Activated CD8-positive, alpha-beta T cell treated with anti-CD3 and anti-CD28 coated beads, Interleukin-2, amount 10 ng/mL, durations not matched to agents 7 days and 5 days (primary cell): ENCODE results near the gene GLRA3. TPM values are rescaled to one million over a fixed set of nuclear protein-coding genes. Genes with fewer than 3 reads are reported as not detected.

Source experiments
- ATAC-seq: fragments of 150-1000 bp; cut with Tn5 transposase; one replicate; pipeline ENCODE4 v1.10.0; 2021; ENCODE audit warnings: moderate library complexity
- CTCF ChIA-PET: fragments of 350-600 bp; sonication (Branson Sonifier 250); formaldehyde crosslinking; loops from one replicate; lab custom pipeline; 2021; ENCODE audit warnings: antibody characterized with exemption; lab: Charles Lee
- POLR2A ChIA-PET: fragments of 350-600 bp; sonication (Branson Sonifier 250); formaldehyde crosslinking; loops from one replicate; lab custom pipeline; 2021; ENCODE audit warnings: antibody characterized with exemption; lab: Charles Lee
- DNase-seq: peaks from one replicate; pipeline ENCODE4 v3.0.0-alpha.2; 2020
- H3K27ac Mint-ChIP-seq: one replicate; pipeline ENCODE4 v1.8.0; 2021; ENCODE audit warnings: mild to moderate bottlenecking, mixed read lengths
- H3K27me3 Mint-ChIP-seq: one replicate; pipeline ENCODE4 v1.8.0; 2021; ENCODE audit warnings: low read depth, mixed read lengths
- H3K36me3 Mint-ChIP-seq: one replicate; pipeline ENCODE4 v1.8.0; 2021; ENCODE audit warnings: low read depth, mixed read lengths
- H3K4me1 Mint-ChIP-seq: one replicate; pipeline ENCODE4 v1.8.0; 2021; ENCODE audit warnings: low read depth, mixed read lengths
- H3K4me3 Mint-ChIP-seq: one replicate; pipeline ENCODE4 v1.8.0; 2021; ENCODE audit warnings: mild to moderate bottlenecking, mixed read lengths
- H3K9me3 Mint-ChIP-seq: one replicate; pipeline ENCODE4 v1.8.0; 2022; ENCODE audit warnings: mixed read lengths; ENCODE audit not compliant: insufficient read depth
- total RNA-seq, 2 experiments: library from RNA; stranded (reverse); gene quantifications; one replicate each; pipeline ENCODE4 v1.2.3, GENCODE V29; 2021

GLRA3 gene
- total RNA-seq, 2 experiments from 2014 or later = not detected

DNA sequence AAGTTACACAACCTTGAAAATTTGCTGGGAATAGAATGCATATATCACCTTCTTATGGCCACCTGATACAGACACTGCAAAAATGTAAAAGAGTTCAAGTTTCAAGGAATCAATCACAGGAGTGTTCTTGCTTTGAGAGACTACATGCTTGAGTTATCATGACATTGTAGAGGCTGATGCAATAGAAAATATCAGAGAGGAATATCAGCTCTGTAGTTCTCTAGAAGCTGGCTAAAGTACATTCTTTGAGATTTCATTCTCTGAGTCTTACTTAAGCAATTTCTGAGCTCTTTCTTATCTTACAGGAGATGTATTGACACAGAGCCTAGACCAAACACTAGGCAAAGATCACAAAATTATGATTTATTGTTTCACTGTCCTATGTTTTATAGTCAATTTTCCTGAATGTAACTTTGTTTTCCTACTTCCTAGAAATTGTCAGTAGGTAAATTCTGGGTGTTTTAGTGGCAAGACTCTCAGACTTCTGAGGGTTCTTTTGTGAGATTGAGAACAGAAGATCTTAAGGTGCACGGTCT is 154.7 kb downstream of the GLRA3 start:
- ChIA-PET POLR2A (no interaction called here), CTCF (interaction anchor here (1.5 kb wide), 1 partner anchor 40 kb away, joined by 3 read pairs; no protein-coding TSS in a partner anchor)
- ATAC-seq = no peak
- Mint-ChIP-seq H3K27ac (no peak overlapping the region), H3K27me3 (peaks cover 2% of the 10 kb centered on the region), H3K36me3 (no peaks in the 10 kb centered on the region), H3K4me3 (no peak overlapping the region), H3K4me1 (no peaks in the 10 kb centered on the region), H3K9me3 (no peaks in the 10 kb centered on the region)
- no peak for DNase-seq

DNA sequence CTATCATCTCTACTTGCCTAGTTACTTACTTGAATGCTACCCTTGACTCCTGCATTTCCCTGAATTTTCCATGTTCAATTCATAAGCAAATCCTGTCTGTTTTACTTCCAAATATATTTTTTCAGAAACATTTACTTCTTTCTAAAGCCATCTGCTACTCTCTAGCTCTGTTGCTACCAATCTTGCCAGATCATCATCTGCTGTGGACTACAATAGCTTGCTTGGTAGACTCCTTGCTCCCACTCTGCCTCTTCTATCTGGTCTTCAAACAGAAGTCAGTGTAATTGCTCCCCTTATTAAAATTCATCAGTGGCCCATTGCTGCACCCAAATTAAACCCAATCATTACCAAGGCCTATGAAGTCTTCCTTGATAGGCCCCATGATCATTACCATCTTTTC is 155.2 kb downstream of the GLRA3 start:
- Mint-ChIP-seq H3K36me3 (no peaks in the 10 kb centered on the region), H3K27ac (no peak overlapping the region), H3K27me3 (peaks cover 2% of the 10 kb centered on the region), H3K9me3 (no peaks in the 10 kb centered on the region), H3K4me3 (no peak overlapping the region), H3K4me1 (no peaks in the 10 kb centered on the region)
- ChIA-PET POLR2A (no interaction called here), CTCF (no interaction called here)
- no peak for DNase-seq
- ATAC-seq = no peak

DNA sequence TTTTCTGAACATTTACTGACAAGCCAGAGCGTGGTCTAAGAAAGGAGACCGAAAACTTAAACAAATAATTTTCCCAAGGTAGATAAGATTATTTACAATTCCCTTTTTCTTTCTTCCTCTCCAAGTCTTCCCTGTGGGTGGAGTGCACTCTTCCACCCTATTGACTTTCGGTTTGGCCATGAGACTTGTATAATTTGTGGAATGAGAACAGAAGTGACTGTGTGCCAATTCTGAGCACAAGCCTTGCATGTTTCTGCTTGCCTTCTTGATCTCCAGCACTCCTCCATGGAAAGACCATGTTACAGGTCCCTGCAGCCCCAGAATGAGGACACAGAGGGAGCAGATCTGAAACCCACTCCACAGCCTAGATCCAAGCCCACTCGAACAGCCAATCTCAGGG is 156.8 kb downstream of the GLRA3 start:
- POLR2A ChIA-PET = no interaction called here
- H3K9me3 Mint-ChIP-seq = no peaks in the 10 kb centered on the region
- H3K36me3 Mint-ChIP-seq = no peaks in the 10 kb centered on the region
- CTCF ChIA-PET = no interaction called here
- peaks cover 2% of the 10 kb centered on the region for H3K27me3 Mint-ChIP-seq
- no peak overlapping the region for H3K4me3 Mint-ChIP-seq
- ATAC-seq = no peak
- DNase-seq = no peak
- no peaks in the 10 kb centered on the region for H3K4me1 Mint-ChIP-seq
- H3K27ac Mint-ChIP-seq = no peak overlapping the region

DNA sequence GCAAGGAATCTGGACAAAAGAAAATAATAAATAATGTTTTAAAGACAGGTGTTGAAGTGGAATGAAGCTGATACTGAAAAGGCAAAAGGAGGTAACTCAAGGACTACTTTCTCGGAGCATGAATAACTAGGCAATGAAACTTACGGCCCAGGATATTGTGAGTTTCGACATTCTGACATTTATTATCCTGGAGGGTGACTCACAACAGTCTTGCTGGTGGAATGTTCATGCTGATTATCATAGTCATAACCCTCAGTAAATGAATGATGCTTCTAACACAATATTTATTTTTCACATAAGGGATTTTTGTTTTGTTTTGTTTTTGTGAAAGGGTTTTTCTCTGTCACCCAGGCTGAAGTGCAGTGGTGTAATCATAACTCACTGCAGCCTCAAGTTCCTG is 159.8 kb downstream of the GLRA3 start:
- Mint-ChIP-seq H3K4me1 (no peaks in the 10 kb centered on the region), H3K27ac (no peak overlapping the region), H3K36me3 (no peaks in the 10 kb centered on the region), H3K9me3 (no peaks in the 10 kb centered on the region), H3K4me3 (no peak overlapping the region), H3K27me3 (no peaks in the 10 kb centered on the region)
- POLR2A ChIA-PET = no interaction called here
- ATAC-seq = no peak
- CTCF ChIA-PET = interaction anchor here (0.9 kb wide), 1 partner anchor 16 kb away, joined by 3 read pairs; no protein-coding TSS in a partner anchor
- DNase-seq = no peak

DNA sequence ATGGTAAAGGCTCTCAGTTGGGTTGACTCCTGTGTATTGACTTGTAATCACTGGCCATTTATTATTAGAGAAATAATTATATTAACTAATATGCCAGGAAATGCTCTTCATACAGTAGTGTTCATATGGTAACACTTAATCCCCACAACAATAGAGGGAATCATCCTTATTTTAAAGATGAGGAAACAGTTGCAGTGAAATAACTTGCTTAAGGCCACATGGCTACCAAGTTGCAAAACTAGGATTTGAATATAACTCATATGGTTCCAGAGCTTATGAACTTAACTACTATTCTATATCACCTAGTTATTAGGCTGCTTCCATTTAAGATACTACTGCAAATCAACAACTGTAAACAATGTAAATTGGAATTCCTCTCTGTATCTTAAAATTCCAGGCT is 163.2 kb downstream of the GLRA3 start:
- DNase-seq (no peak), ATAC-seq (no peak)
- Mint-ChIP-seq H3K4me1 (no peaks in the 10 kb centered on the region), H3K4me3 (no peak overlapping the region), H3K9me3 (no peaks in the 10 kb centered on the region), H3K27me3 (no peaks in the 10 kb centered on the region), H3K27ac (no peak overlapping the region), H3K36me3 (no peaks in the 10 kb centered on the region)
- POLR2A ChIA-PET = no interaction called here
- CTCF ChIA-PET = no interaction called here

DNA sequence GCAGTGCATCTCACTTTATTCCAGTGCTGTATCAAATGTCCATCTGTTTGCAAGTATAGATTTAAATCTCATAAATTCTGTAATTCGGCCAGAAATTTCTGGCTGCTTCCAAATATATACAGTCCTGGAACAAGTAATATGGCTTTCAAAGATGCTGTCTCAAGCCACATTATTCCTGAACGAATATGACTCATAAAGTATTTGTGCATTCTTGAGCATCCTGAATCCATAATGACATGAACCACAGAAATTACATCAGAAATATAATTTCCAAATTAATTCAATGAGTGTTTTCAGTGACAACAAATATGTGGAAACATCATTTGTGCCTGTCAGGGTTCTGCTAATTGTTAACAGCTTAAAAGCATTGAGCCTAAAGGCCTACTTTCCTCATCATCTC is 165.8 kb downstream of the GLRA3 start:
- POLR2A ChIA-PET = no interaction called here
- DNase-seq (no peak), ATAC-seq (no peak)
- Mint-ChIP-seq H3K4me3 (no peak overlapping the region), H3K4me1 (no peaks in the 10 kb centered on the region), H3K36me3 (no peaks in the 10 kb centered on the region), H3K9me3 (no peaks in the 10 kb centered on the region), H3K27ac (no peak overlapping the region), H3K27me3 (no peaks in the 10 kb centered on the region)
- CTCF ChIA-PET = no interaction called here

DNA sequence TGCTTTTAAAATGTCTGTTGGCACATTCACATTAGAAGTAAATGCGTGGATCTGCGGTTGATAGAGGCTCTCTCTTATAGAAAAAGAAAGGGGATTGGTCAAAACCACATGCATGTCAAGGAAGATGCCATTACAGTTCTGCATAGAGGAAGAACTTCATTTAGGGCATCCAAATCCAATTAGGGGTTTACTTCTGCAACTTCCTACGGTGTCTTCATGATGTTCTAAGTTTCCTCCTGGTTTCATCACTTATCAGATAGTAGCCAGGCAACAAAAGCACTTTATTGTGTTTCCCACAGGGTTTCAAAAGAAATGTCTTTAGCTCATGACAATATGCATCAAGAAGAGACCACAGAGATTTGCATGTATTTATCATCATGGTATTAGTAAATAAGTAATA is 170.8 kb downstream of the GLRA3 start:
- CTCF ChIA-PET = interaction anchor here (1.5 kb wide), 1 partner anchor 10 kb away, joined by 4 read pairs; no protein-coding TSS in a partner anchor
- POLR2A ChIA-PET = no interaction called here
- no peak overlapping the region for H3K4me3 Mint-ChIP-seq
- no peaks in the 10 kb centered on the region for H3K27me3 Mint-ChIP-seq
- no peak overlapping the region for H3K27ac Mint-ChIP-seq
- DNase-seq = no peak
- no peaks in the 10 kb centered on the region for H3K4me1 Mint-ChIP-seq
- no peaks in the 10 kb centered on the region for H3K36me3 Mint-ChIP-seq
- H3K9me3 Mint-ChIP-seq = no peaks in the 10 kb centered on the region
- ATAC-seq = no peak

DNA sequence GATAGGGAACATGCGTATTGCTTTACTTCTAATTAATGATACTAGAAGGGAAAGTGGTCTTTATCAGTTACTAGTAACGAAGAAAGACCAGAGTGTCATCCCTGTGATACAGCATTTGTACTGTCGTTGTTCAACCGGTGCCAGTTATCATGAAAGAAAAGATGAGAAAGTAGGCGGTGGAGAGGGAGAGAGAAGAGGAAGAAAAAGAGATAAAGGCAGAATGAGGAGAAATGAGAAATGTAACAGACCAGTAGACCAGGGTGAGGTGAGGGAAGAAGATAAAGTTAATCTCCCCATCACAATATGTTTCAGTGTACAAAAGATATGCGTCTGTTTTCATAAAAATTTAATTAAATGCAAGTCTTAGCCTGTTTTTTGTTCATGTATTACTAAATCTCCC is 171.6 kb downstream of the GLRA3 start:
- Mint-ChIP-seq H3K9me3 (no peaks in the 10 kb centered on the region), H3K36me3 (no peaks in the 10 kb centered on the region), H3K4me3 (no peak overlapping the region), H3K4me1 (no peaks in the 10 kb centered on the region), H3K27ac (no peak overlapping the region), H3K27me3 (peaks cover 2% of the 10 kb centered on the region)
- no peak for DNase-seq
- ChIA-PET CTCF (interaction anchor here (1.5 kb wide), 1 partner anchor 9 kb away, joined by 4 read pairs; no protein-coding TSS in a partner anchor), POLR2A (no interaction called here)
- ATAC-seq = no peak

DNA sequence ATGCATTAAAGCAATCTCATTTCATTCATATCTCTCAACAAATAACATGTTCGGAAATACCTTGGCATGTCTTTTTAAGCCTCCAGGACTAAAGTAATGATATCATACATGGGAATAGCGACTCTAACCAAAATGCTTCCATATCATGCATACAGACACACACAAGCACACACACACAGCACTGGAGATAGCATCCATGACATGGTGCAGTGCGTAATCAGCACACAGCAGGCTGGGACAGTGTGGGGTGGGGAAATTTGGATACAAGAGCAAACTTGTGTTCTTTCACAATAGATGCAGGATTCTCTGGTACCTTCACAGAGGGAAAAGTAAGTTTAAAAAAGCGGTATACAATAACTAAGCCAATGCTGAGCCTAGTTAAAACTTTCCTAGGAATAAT is 174.4 kb downstream of the GLRA3 start:
- Mint-ChIP-seq H3K4me3 (no peak overlapping the region), H3K27ac (no peak overlapping the region), H3K4me1 (no peaks in the 10 kb centered on the region), H3K9me3 (no peaks in the 10 kb centered on the region), H3K36me3 (no peaks in the 10 kb centered on the region), H3K27me3 (peaks cover 2% of the 10 kb centered on the region)
- POLR2A ChIA-PET = no interaction called here
- CTCF ChIA-PET = no interaction called here
- ATAC-seq (no peak), DNase-seq (no peak)

DNA sequence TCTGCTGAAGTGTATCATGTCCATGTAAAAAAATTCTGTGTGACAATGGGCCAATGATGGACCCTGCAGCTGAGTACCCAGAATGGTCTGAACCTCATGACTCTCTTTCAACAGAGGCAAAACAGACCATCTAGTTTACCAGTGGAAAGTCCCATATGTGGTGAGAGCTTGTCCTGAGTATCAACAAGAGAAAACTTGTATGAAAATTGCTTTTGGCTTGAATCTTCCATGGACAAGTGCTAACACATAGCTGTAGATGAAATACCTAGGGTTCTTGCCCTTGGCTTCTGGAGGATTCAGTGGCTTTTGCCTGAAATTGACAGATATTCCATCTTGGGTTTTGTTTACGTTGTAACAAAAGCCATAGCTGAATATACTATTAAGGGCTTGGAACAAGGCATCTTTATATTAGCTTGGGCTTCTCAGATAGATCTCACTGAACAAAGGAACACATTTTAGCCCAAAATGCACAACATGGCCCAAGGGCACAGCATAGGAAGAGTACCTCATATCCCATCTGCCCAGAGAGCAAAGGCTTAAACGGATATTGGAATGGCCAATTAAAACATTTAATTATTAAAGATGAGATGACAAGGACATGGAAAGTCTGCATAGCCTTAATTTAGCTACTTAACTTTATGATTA is 178.2 kb downstream of the GLRA3 start:
- ChIA-PET POLR2A (no interaction called here), CTCF (no interaction called here)
- Mint-ChIP-seq H3K9me3 (no peaks in the 10 kb centered on the region), H3K4me1 (no peaks in the 10 kb centered on the region), H3K4me3 (no peak overlapping the region), H3K27ac (no peak overlapping the region), H3K27me3 (peaks cover 2% of the 10 kb centered on the region), H3K36me3 (no peaks in the 10 kb centered on the region)
- ATAC-seq = no peak
- no peak for DNase-seq

DNA sequence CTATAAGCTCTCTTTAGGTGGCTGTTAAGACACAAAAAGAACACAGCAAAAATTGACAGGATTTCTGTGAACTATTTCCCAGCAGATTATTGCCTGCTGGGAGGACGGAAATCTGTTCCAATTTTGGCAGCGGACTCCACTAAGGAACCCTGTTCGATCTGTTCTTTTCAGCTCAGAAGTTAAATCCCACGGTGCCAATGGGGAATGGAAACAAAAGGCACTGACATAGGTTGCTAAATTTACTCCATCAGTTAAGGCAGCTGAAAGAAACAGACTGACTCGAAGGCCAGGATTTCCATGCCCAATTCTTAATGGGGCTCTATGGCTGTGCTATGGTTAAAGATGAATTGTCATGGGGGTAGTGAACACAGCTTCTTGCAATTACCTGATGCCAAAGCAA is 180.2 kb downstream of the GLRA3 start:
- no peak for DNase-seq
- H3K27me3 Mint-ChIP-seq = peaks cover 2% of the 10 kb centered on the region
- no peak overlapping the region for H3K4me3 Mint-ChIP-seq
- ATAC-seq = no peak
- H3K27ac Mint-ChIP-seq = no peak overlapping the region
- no peaks in the 10 kb centered on the region for H3K9me3 Mint-ChIP-seq
- no peaks in the 10 kb centered on the region for H3K4me1 Mint-ChIP-seq
- no peaks in the 10 kb centered on the region for H3K36me3 Mint-ChIP-seq
- ChIA-PET CTCF (interaction anchor here (1.3 to 1.7 kb wide), 2 partner anchors 8 to 9 kb away, joined by 3 to 4 read pairs; no protein-coding TSS in a partner anchor), POLR2A (no interaction called here)

DNA sequence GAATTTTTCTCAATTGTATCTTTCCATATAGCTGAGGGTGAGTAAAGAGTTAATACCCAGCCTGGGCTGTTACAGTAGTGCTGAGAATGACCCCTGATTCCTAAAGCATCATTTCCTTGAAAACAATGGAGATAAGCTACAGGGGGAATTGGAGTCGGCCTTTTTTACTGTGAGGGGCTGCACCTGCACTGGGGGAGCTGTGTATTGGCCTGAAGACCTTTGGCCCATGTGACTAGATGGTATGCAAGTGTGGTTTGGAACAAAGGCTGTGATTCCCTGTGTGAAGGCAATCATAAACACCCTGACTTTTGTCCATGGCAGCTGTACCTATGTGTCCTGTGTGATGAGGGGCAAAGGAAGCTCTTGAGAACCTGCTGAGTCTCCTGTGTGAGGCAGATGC is 182.7 kb downstream of the GLRA3 start:
- ChIA-PET POLR2A (no interaction called here), CTCF (no interaction called here)
- H3K4me1 Mint-ChIP-seq = no peaks in the 10 kb centered on the region
- no peak overlapping the region for H3K4me3 Mint-ChIP-seq
- no peaks in the 10 kb centered on the region for H3K36me3 Mint-ChIP-seq
- DNase-seq (no peak), ATAC-seq (no peak)
- H3K9me3 Mint-ChIP-seq = no peaks in the 10 kb centered on the region
- H3K27me3 Mint-ChIP-seq = no peaks in the 10 kb centered on the region
- no peak overlapping the region for H3K27ac Mint-ChIP-seq
